Neural crest cell (in vitro differentiated cells): ENCODE data around the gene IFI16. TPM values are rescaled to one million over a fixed set of nuclear protein-coding genes. Genes with fewer than 3 reads are reported as not detected.
"Not testable (repeated sequence)": the region's sequence is repeated elsewhere in the genome, so short reads cannot be mapped to it uniquely, and the experiment has no call there.

Source experiments
- DNase-seq: peaks from one replicate; pipeline ENCODE4 v3.0.0; 2021; ENCODE audit warnings: low read depth, mixed read lengths, low spot score
- H3K27ac Mint-ChIP-seq: one replicate; pipeline ENCODE4 v1.8.0; 2021; ENCODE audit warnings: mild to moderate bottlenecking, mixed read lengths; ENCODE audit not compliant: unreplicated experiment
- H3K27me3 Mint-ChIP-seq: 2 replicates; pipeline ENCODE4 v1.8.0; 2021; ENCODE audit warnings: low read depth, mild to moderate bottlenecking, mixed read lengths
- H3K36me3 Mint-ChIP-seq: 2 replicates; pipeline ENCODE4 v1.8.0; 2021; ENCODE audit warnings: low read depth, mild to moderate bottlenecking, mixed read lengths
- H3K4me1 Mint-ChIP-seq: 2 replicates; pipeline ENCODE4 v1.8.0; 2021; ENCODE audit warnings: mixed read lengths
- H3K4me3 Mint-ChIP-seq: one replicate; pipeline ENCODE4 v1.8.0; 2021; ENCODE audit warnings: mild to moderate bottlenecking, mixed read lengths
- H3K9me3 Mint-ChIP-seq: 2 replicates; pipeline ENCODE4 v1.8.0; 2021; ENCODE audit warnings: mixed read lengths
- total RNA-seq: library from RNA; stranded (reverse); gene quantifications from 2 replicates; pipeline ENCODE4 v1.2.1, GENCODE V29; 2021
- TF ChIP-seq, protein P1 (sequence below): fragments of 200-600 bp; sonication (generic); conservative IDR thresholded peaks from 2 replicates; pipeline ENCODE4 v1.5.0; 2021; ENCODE audit warnings: antibody characterized with exemption, mild to moderate bottlenecking

Gene IFI16
- total RNA-seq, 1 donor from 2014 or later: 4.9 TPM

DNA sequence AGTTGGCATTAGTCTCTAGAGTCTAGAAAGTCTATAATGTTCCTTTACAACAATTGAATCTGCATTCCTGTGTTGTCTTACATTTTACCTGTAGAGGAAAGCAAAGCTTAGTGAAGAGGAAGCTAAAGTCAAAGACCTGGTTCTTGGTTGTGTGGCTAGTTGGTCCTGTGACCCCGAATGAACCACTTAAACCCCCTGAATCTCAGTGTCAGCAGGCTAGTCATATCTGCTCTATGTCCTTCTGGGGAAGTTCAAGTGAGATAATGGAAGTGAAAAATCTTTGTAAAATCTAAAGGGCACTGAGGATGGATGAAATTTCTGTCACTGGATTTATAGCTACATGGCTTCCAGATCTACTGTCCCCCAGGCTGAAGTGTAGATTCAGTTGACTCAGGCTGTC lies 90.9 kb downstream of the IFI16 start:
- no peaks in the 10 kb centered on the region for H3K4me1 Mint-ChIP-seq
- TF ChIP-seq, protein P1, sequence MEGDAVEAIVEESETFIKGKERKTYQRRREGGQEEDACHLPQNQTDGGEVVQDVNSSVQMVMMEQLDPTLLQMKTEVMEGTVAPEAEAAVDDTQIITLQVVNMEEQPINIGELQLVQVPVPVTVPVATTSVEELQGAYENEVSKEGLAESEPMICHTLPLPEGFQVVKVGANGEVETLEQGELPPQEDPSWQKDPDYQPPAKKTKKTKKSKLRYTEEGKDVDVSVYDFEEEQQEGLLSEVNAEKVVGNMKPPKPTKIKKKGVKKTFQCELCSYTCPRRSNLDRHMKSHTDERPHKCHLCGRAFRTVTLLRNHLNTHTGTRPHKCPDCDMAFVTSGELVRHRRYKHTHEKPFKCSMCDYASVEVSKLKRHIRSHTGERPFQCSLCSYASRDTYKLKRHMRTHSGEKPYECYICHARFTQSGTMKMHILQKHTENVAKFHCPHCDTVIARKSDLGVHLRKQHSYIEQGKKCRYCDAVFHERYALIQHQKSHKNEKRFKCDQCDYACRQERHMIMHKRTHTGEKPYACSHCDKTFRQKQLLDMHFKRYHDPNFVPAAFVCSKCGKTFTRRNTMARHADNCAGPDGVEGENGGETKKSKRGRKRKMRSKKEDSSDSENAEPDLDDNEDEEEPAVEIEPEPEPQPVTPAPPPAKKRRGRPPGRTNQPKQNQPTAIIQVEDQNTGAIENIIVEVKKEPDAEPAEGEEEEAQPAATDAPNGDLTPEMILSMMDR: no peak
- no peaks in the 10 kb centered on the region for H3K27me3 Mint-ChIP-seq
- no peaks in the 10 kb centered on the region for H3K36me3 Mint-ChIP-seq
- no peaks in the 10 kb centered on the region for H3K9me3 Mint-ChIP-seq
- no peak overlapping the region for H3K4me3 Mint-ChIP-seq
- H3K27ac Mint-ChIP-seq: no peak overlapping the region
- no peak for DNase-seq

DNA sequence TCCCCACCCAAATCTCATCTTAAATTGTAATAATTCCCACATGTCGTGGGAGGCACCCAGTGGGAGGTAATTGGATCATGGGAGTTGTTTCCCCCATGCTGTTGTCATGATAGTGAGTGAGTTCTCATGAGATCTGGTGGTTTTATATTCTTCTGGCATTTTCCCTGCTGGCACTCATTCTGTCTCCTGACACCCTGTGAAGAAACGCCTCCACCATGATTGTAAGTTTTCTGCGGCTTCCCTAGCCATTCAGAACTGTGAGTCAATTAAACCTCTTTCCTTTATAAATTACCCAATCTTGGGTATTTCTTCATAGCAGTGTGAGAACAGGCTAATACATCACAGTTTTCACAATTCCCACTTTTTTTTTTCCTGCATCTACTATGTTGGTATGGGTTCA lies 93.3 kb downstream of the IFI16 start:
- not testable (repeated sequence) for H3K9me3 Mint-ChIP-seq, H3K36me3 Mint-ChIP-seq, H3K4me1 Mint-ChIP-seq, H3K27me3 Mint-ChIP-seq, DNase-seq, H3K4me3 Mint-ChIP-seq, H3K27ac Mint-ChIP-seq

Other genes with a start within 250 kb of the IFI16 start
- not detected in 2 replicates for gene OR6N1, start 237.7 kb upstream of the IFI16 start, total RNA-seq
- not detected in 2 replicates for gene OR6N2, start 228.7 kb upstream of the IFI16 start, total RNA-seq
- gene MNDA, start 178.6 kb upstream of the IFI16 start, total RNA-seq: not detected in 2 replicates
- not detected in 2 replicates for gene PYHIN1, start 78.4 kb upstream of the IFI16 start, total RNA-seq
- 3.9 and 5.7 TPM in 2 replicates for gene AIM2, start 66.9 kb downstream of the IFI16 start, total RNA-seq
- gene CADM3, start 161.7 kb downstream of the IFI16 start, total RNA-seq: 10.0 and 10.4 TPM in 2 replicates
- 0.98 and 1.1 TPM in 2 replicates for gene ACKR1, start 195.0 kb downstream of the IFI16 start, total RNA-seq